ENCODE measurements around the gene RNF224.

The RNF224 gene

DNA sequence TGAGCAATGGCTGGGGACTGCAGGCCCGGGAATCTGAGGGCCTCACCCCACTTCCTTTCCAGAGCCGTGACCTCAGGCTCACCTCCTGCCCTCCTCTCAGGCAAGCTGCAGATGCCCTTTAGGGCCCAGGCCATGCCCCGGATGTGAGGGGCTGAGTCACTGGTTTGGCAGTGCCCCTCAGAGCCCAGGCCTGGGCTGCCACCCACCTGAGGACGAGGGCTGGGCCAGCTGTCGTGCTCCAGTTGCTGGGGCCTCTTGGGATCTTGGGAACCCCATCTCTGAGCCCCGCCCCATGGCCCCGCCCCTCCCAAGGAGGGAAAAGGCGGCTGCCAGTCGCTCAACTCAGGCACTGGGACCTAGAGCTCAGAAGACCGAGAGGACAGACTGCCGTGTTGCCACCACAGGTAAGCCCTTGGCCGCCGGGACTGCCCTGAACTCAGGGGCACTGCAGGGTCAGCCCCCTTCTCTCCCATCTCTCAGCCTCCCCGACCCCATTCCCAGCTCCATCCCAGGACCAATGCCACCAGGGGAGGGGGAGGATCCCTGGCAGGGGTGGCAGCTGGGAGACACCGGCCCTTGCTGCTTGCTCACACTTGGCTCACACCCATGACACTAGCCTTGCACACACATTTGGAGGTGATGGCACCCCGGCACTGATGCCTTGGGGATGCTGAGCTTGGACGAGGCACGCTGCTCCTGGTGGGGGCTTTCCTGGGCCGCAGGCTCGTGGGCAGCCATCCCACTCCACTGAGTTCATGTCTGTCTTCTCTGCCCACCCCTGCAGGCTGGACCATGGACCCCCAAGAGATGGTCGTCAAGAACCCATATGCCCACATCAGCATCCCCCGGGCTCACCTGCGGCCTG, 2.2 kb upstream of the RNF224 start, which contains the start of gene CYSRT1:
CYSRT1 (plus strand) TSS at position 345 of the 865 bp plus-strand sequence; CDS start at position 793, 448 bp downstream.
- Histone ChIP-seq H4K20me1 (ENCODE audit: insufficient read depth) (no peaks in the 10 kb centered on the region), H2AFZ (ENCODE audit: low read depth) (peak within 1 kb of the TSS; percentile 73), H3K4me2 (peak within 1 kb of the TSS; percentile 80), H3K4me1 (ENCODE audit: low read depth, poor library complexity, severe bottlenecking) (peaks cover 10% of the 10 kb centered on the region), H3K27ac (no peak within 1 kb of the TSS), H3K27me3 (ENCODE audit: insufficient read depth, low read depth) (peaks cover 15% of the 10 kb centered on the region), H3K79me2 (ENCODE audit: insufficient read depth, low read depth) (no peaks in the 10 kb centered on the region), H3K4me3 (IDR thresholded peaks at IDR 0.05; ENCODE audit: insufficient read depth, low read depth, low read length) (no peak within 1 kb of the TSS), H3K9ac (no peak within 1 kb of the TSS), H3K36me3 (ENCODE audit: insufficient read depth) (no peaks in the 10 kb centered on the region)
- TF ChIP-seq, protein P1, sequence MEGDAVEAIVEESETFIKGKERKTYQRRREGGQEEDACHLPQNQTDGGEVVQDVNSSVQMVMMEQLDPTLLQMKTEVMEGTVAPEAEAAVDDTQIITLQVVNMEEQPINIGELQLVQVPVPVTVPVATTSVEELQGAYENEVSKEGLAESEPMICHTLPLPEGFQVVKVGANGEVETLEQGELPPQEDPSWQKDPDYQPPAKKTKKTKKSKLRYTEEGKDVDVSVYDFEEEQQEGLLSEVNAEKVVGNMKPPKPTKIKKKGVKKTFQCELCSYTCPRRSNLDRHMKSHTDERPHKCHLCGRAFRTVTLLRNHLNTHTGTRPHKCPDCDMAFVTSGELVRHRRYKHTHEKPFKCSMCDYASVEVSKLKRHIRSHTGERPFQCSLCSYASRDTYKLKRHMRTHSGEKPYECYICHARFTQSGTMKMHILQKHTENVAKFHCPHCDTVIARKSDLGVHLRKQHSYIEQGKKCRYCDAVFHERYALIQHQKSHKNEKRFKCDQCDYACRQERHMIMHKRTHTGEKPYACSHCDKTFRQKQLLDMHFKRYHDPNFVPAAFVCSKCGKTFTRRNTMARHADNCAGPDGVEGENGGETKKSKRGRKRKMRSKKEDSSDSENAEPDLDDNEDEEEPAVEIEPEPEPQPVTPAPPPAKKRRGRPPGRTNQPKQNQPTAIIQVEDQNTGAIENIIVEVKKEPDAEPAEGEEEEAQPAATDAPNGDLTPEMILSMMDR (conservative IDR thresholded peaks at IDR 0.05; ENCODE audit: low read depth, low read length): no peak

DNA sequence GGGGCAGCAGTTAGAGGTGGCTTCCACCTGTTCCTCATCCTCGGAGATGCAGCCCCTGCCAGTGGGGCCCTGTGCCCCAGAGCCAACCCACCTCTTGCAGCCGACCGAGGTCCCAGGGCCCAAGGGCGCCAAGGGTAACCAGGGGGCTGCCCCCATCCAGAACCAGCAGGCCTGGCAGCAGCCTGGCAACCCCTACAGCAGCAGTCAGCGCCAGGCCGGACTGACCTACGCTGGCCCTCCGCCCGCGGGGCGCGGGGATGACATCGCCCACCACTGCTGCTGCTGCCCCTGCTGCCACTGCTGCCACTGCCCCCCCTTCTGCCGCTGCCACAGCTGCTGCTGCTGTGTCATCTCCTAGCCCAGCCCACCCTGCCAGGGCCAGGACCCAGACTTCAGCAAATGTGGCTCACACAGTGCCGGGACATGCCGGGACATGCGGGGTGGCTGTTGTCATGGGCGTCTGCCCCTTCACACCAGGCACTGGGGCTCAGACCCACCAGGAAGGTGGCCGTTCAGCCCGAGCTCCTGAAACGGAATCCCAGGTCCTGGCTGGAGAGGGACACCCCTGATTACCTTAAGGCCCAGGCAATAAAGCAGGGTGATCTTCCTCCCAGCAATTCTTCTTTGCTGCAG, 1.5 kb upstream of the RNF224 start:
- no peak overlapping the region for H2AFZ ChIP-seq (ENCODE audit: low read depth)
- H3K36me3 ChIP-seq (ENCODE audit: insufficient read depth): no peaks in the 10 kb centered on the region
- H3K27me3 ChIP-seq (ENCODE audit: insufficient read depth, low read depth): peaks cover 19% of the 10 kb centered on the region
- H3K4me1 ChIP-seq (ENCODE audit: low read depth, poor library complexity, severe bottlenecking): peaks cover 10% of the 10 kb centered on the region
- H4K20me1 ChIP-seq (ENCODE audit: insufficient read depth): no peaks in the 10 kb centered on the region
- no peak overlapping the region for H3K27ac ChIP-seq
- no peak overlapping the region for H3K9ac ChIP-seq
- H3K4me3 ChIP-seq (IDR thresholded peaks at IDR 0.05; ENCODE audit: insufficient read depth, low read depth, low read length): no peak overlapping the region
- no peak overlapping the region for H3K4me2 ChIP-seq
- no peaks in the 10 kb centered on the region for H3K79me2 ChIP-seq (ENCODE audit: insufficient read depth, low read depth)
- TF ChIP-seq, protein P1 (conservative IDR thresholded peaks at IDR 0.05; ENCODE audit: low read depth, low read length): no peak

DNA sequence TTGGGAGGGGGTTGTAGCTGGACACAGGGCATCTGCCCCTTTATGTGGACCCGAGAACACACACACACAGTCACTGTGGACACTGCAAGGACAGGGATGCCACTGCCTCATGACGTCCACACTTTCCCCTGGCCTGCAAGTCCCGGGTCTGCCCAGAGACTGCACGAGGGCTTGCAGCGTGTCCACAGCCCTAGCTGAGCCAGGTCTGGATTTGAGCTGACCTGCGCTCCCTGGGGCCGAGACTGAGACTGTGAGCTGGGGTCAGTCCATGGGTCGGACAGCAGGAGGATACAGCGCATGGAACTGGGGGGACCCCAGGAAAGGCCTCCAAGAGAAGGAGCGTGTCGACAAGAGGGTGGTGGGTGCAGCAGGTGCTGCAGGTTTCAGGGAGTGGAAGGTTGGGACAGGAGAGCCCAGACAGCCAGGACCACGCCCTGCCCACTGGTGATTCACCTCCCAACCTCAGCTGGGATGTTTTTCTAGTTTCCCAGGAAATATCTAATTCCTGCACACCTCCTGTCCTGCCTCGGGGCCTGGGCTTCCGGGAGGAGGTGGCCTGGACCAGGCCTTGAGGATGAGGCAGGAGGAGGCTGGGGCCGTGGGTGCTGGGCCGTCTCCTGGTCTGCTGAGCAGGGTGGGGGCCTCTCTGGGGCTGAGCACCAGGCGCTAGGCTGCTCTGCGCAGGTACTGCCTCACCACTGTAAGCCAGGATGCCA, 806 bp upstream of the RNF224 start:
- Histone ChIP-seq H4K20me1 (ENCODE audit: insufficient read depth) (no peaks in the 10 kb centered on the region), H3K36me3 (ENCODE audit: insufficient read depth) (no peaks in the 10 kb centered on the region), H3K4me2 (no peak overlapping the region), H3K27me3 (ENCODE audit: insufficient read depth, low read depth) (peaks cover 26% of the 10 kb centered on the region), H3K4me1 (ENCODE audit: low read depth, poor library complexity, severe bottlenecking) (peaks cover 10% of the 10 kb centered on the region), H2AFZ (ENCODE audit: low read depth) (no peak overlapping the region), H3K4me3 (IDR thresholded peaks at IDR 0.05; ENCODE audit: insufficient read depth, low read depth, low read length) (no peak overlapping the region), H3K9ac (no peak overlapping the region), H3K79me2 (ENCODE audit: insufficient read depth, low read depth) (no peaks in the 10 kb centered on the region), H3K27ac (no peak overlapping the region)
- TF ChIP-seq, protein P1 (conservative IDR thresholded peaks at IDR 0.05; ENCODE audit: low read depth, low read length): no peak

DNA sequence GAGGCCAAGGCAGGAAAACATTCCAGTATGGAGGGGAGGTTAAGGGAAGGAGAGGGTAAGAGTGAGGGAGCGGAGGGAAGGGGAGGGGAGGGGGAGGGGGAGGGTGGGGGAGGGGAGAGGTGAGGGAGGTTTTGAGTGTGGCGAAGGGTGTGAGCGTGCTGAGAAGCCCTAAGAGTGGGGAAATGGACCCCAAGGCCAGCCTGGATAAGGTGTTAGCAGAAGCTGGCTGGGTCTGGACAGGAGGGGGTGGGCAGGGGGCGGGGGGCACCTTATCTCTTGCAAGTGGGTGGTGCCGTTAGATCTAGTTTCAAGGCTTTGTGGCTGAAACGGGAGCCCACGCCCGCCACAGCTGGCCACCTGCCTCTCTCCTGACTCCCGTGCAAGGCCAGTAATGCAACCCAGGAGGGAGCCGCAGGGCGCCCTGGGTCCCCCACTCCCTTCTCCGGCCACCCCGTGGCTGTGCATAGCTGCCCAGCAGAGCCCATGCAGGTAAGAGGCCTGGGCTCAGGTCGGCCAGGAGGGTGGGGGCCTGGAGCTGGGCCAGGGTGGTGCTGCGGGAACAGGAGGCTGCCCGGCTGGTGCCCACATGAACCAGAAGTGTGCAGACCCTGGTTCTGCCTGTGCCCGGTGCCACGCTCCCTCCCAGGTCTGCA, 677 bp downstream of the RNF224 start:
- no peaks in the 10 kb centered on the region for H4K20me1 ChIP-seq (ENCODE audit: insufficient read depth)
- TF ChIP-seq, protein P1 (conservative IDR thresholded peaks at IDR 0.05; ENCODE audit: low read depth, low read length): no peak
- no peak overlapping the region for H2AFZ ChIP-seq (ENCODE audit: low read depth)
- H3K36me3 ChIP-seq (ENCODE audit: insufficient read depth): no peaks in the 10 kb centered on the region
- no peak overlapping the region for H3K9ac ChIP-seq
- no peaks in the 10 kb centered on the region for H3K79me2 ChIP-seq (ENCODE audit: insufficient read depth, low read depth)
- peaks cover 7% of the 10 kb centered on the region for H3K4me1 ChIP-seq (ENCODE audit: low read depth, poor library complexity, severe bottlenecking)
- peaks cover 38% of the 10 kb centered on the region for H3K27me3 ChIP-seq (ENCODE audit: insufficient read depth, low read depth)
- no peak overlapping the region for H3K27ac ChIP-seq
- H3K4me2 ChIP-seq: no peak overlapping the region
- H3K4me3 ChIP-seq (IDR thresholded peaks at IDR 0.05; ENCODE audit: insufficient read depth, low read depth, low read length): no peak overlapping the region

All from KMS-11 (cell line).